Bronchus fibroblast of lung (primary cell): ENCODE data around the gene TP53I3. TPM values are rescaled to one million over a fixed set of nuclear protein-coding genes. Genes with fewer than 3 reads are reported as not detected.

Experiments
- total RNA-seq: library from RNA; depleted of rRNA; stranded (reverse); fragments of >200 nt; gene quantifications from 2 replicates; pipeline ENCODE4 v1.2.3, GENCODE V29; 2015

Gene TP53I3
- total RNA-seq = 46.4 and 52.5 TPM in 2 replicates

GRCh38 chr2:24084386-24085199 lies at the start of gene TP53I3:
TP53I3 (minus strand) TSS chr2:24084834; CDS start chr2:24084326, 508 bp downstream.

DNA sequence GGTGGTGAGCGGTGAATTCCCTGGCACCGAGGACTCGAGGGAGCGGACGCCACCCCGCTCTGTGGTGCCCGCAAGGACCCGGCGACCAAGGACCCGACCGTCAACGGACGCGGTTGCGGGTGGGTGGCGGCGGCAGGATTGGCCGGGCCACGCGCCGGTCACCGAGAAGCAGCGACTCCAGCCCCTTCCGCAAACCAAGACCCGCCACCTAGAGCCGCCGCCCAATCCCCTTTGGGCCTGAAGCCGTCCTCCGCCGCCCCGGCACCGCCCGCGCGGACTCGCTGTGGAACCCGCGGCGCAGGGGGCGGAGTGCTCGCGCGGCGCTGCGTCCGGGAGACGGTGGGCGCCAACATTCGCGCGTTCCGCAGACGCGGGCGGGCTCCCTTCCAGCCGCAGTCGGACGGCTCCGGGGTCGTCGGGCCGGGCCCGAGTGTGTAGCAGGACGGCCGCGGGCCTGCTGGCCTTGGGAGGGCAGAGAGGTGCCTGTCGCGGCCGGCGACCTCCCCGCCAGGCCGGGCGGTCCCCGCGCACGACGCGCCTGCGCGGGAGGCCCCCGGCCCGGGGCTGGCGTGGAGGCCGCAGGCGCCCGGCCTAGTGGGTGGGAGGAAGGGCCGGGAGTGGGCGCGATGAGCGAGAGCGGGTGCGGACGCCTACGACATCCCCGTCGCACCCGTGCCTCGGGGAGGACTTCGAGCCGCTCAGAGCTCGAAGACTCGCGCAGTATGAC lies 38.7 kb upstream of the TP53I3 start, which contains the start of the genes FAM228B and PFN4:
Gene FAM228B, plus strand, starts transcription at position 275 of the 727 bp plus-strand sequence. CDS start 893 bp downstream, outside the sequence.
Gene PFN4, minus strand, starts transcription at position 140 of the 727 bp plus-strand sequence. CDS start 799 bp downstream, outside the sequence.

GRCh38 chr2:24075915-24076848 lies 8.5 kb downstream of the TP53I3 start, which contains the start of gene SF3B6:
SF3B6 (minus strand) TSS chr2:24076326; CDS start chr2:24076229, 97 bp downstream.

GRCh38 chr2:24049485-24050021 lies 35.1 kb downstream of the TP53I3 start, which contains the start of gene FKBP1B:
FKBP1B (plus strand) TSS chr2:24049741; CDS start chr2:24049850, 109 bp downstream.

DNA sequence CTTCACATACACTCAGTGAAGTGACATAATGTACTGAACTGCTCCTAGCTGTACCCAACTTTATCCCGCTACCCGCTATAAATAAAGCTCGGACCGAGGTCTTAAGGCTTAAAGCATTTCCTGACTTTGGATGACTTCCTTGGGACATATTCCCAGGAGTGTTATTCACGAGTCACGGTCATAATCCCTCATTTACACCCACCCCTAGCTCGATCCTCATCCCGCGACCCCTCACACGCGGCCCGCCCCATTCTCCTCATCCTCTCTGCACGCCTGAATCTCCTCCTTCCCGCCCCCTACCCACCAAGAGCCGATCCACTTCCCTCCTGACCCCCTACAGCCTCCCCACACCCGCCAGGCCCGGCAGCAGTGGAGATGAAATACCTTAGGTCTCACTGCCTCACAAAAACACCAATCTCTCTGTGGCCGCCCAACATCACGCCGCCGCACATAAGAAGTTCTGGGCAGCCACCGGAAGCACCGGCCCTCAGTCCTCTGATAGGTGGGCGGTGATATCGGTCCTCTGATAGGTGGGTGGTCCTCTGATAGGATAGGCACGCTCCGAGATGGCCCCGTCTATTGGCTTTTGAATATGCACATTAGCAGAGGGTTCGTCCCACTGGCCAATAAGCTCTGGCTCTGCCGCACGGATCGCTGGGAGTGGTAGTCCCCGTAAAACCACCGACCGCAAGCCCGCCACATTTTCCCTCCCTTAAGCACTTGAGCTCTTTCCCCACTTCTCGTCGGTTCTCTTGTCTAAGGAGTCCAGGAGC lies 37.5 kb downstream of the TP53I3 start, which contains the start of gene WDCP:
Gene WDCP, minus strand, starts transcription at position 462 of the 773 bp plus-strand sequence. CDS start 7,897 bp downstream, outside the sequence.

Other genes starting within 250 kb of the TP53I3 start
- 1.5 TPM in 2 replicates for gene ATAD2B, start 157.7 kb downstream of the TP53I3 start, total RNA-seq
- gene UBXN2A, start 144.4 kb downstream of the TP53I3 start, total RNA-seq = 7.7 and 8.2 TPM in 2 replicates
- gene MFSD2B, start 74.7 kb downstream of the TP53I3 start, total RNA-seq = 0.59 and 1.0 TPM in 2 replicates
- gene WDCP, start 37.4 kb downstream of the TP53I3 start, total RNA-seq = 7.9 and 8.2 TPM in 2 replicates
- 16.8 and 26.1 TPM in 2 replicates for gene FKBP1B, start 35.1 kb downstream of the TP53I3 start, total RNA-seq
- 173 and 176 TPM in 2 replicates for gene SF3B6, start 8.5 kb downstream of the TP53I3 start, total RNA-seq
- gene PFN4, start 38.5 kb upstream of the TP53I3 start, total RNA-seq = 0.15 and 0.17 TPM in 2 replicates
- 1.9 and 4.2 TPM in 2 replicates for gene FAM228B, start 38.6 kb upstream of the TP53I3 start, total RNA-seq
- gene FAM228A, start 90.2 kb upstream of the TP53I3 start, total RNA-seq = 0.34 and 1.5 TPM in 2 replicates